NCI-H345 (cell line): Measurements from ENCODE around the gene TMEM182.

ENCODE experiments used
- DNase-seq: peaks from one replicate; lab custom pipeline; 2025; lab: John Stamatoyannopoulos, UW

TMEM182 gene, protein sequence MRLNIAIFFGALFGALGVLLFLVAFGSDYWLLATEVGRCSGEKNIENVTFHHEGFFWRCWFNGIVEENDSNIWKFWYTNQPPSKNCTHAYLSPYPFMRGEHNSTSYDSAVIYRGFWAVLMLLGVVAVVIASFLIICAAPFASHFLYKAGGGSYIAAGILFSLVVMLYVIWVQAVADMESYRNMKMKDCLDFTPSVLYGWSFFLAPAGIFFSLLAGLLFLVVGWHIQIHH

DNA sequence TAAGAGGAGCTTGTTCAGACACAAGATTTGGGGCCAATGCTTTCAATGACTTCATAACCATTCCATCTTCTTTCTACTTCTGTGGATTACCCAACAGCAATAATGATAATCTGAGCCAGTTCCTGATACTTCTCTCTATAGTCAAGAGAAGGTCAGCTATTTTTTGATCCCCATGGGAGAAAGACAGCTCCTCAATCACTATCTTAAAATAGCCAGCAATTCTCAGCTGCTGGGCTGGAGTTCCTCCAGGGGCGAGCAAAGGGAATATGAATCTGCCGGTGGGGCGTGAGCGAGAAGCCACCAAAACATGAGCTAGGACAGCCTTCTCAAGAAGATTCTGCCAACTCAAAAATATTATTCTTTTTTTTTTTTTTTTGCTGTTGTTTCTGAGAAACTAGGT lies at the start of gene TMEM182:
TMEM182 (plus strand) TSS at position 269 of the 400 bp plus-strand sequence. CDS start 187 bp downstream, outside the sequence.
- DNase-seq = no peak

DNA sequence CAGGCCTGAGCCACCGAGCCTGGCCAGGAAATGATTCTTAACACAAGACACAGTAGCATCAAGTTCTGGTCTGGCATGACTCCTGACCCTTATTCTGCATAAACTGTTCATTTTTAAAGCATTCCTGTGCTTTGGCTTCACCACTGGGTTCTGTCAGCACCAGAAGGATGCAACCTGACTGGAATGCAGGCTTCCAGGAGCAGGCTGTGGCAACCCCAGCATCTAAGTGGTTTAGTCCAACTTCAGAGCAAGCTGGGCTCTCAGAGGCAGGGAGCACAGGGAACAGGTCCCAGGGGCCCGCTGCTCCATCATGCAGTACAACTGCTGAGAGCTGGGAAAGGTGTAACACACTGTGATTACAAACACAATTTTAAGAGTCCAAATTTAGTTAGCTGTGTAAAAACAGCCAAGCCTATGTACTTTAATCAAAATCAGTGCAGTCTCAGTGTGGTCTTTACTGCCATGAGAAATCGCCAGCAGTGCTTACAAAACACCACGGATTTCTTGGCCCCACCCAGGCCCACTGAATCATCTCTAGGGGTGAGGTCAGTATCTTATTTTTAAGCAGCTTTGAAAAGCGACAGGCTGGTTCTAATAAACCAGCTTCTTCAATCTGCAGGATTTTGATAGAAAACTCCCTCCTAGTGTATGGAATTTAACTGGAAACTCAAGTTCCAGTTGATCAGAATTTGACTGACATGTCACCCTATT lies 44.4 kb upstream of the TMEM182 start:
- DNase-seq = no peak

DNA sequence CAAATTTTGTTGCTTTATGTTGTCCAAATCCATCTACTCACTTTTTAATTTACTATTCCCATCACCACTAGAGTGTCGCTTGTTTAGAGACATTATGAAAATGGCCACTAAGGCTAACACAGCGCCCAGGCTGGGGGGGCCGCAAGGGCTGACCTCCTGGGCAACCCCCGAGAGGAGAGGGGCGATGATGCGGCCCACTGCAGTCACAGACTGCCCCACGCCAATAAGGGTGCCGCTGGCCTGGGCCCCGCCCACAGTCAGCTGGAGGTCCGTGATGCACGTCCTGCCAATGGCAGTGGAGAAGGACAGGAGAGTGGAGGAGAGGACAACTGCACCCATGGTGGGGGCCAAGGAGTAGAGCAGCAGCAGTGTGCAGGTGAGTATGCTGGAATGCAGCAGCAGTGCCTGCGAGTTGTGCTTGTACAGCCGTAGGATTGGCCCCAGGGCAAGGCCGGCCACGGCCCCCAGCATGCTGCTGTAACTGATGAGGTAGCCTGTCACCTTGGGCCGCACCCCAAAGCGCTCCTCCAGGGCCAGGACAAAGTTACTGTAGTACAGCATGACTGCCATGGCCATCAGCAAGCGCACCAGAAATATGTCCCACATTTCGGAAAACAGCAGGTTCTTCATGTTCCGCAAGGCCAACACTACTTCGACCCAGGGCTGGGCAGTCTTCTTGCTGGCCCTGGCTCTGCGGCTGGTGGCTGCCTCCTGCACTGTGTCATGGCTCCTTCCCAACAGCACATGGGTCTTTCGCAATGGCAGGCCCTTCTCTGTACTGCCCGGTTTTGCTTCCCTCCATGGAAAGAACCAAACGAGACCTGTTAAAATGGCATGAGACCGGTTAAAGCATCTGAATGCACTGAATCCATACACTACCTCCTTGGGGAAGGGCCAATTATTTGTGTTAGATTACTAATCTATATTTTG lies 43.2 kb upstream of the TMEM182 start:
- no peak for DNase-seq

GRCh38 chr2:102724016-102724490 lies 37.8 kb upstream of the TMEM182 start:
- no peak for DNase-seq

DNA sequence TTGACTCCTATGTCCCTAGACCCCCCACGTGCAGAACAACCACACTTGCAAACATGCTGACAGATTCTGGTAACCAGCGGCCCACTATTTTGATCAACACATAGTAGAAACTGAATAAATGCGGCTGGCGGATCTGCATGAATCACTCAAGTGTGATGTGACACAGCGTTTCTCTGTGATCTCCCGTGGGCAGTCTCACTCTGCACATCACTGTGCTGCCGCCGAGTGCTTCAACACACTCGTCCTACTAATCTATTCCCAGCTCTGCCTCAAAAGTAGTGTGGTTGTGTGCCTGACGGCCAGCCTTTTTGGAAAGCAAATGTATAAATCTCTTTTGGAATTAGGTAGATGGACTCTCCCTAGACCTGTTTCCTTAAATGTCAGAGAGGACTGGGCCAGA lies 37.3 kb upstream of the TMEM182 start:
- no peak for DNase-seq

DNA sequence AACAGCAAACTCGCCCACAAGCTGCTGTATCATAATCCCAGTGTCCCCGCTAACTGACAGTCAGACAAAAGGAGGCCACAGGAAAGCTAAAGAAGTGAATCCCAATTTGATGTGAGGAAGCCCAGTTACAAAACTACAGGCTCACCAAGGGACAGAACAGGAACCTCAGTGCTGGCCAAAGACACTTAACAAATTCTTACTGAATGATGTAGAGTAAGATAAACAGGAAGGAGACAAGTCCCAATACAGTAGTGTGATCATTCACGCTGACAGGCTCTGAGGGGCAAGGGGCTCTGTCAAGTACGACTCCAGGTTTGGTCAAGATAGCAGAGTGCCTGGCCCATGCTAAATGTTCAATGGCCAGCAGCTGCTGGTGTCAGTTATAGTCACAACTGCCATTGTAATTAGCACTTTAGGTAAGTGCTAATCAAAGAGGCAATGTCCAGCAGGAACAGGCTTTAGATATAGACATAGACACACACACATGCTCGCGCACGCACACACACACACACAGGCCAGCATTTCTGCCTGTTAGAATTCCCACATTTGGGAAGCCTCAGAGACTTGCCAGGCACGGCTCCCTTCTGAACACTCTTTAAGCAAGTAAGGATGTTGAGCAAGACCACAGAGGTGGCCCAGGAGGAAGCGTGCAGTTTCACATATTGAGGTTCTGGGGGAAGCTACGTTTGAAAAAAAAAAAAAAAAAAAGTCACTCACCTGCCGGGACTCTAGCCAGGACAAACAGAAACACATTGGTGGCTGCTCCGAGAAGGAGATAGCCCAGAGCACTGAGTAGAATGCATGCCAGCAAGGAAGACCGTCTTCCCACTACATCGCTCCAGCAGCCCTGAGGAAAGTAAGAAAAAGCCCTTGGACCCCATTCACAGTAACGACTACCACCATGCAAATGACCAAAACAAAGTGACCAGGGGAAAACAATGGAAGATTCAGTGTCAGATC lies 35.4 kb upstream of the TMEM182 start:
- DNase-seq = no peak

- peak; percentile 34 for DNase-seq
Observed at GRCh38 chr2:102735416-102736109, 26.3 kb upstream of the TMEM182 start.

GRCh38 chr2:102736110-102736409 lies 25.8 kb upstream of the TMEM182 start:
- DNase-seq = peak; percentile 61

GRCh38 chr2:102736410-102737409 lies 25.1 kb upstream of the TMEM182 start:
- peak; percentile 84 for DNase-seq

DNA sequence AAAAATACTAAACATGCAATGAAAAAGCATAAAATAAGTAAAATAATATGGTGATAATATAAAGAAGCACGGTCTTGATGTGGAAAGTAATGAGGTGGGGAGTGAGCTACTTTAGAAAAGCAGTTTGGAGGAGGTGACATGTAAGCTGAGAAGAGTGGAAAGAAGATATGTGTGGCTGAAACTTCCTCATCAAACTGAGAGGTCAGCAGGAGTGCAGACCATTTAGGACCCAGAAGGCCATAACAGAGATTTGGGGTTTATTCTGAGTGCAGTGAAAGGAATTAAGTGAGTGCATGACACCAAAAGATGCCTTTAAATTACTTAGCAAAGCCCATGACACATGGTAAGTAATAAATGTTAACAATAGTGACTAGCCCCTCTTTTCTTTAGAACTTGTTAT lies 24.4 kb upstream of the TMEM182 start:
- no peak for DNase-seq

- DNase-seq = no peak
Observed at GRCh38 chr2:102743259-102743658, 18.6 kb upstream of the TMEM182 start.

DNA sequence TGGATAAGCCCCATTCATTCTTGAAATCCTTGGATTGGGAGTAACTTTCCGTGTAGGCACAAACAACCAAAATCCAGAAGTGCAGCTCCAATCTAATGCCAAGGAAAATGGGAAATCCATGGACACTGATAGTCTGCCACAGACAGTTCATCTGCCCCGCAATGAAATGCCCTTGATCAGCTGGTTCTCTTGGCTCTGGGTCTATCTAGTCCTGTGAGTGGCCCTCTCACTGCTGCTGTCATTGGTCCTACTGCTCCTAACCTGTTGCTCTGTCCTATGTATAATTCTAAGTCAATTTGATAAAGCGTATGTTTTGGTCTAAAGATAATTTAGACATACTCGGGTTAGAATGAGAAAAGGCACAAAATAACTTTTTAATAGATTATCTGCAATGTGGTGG lies 13.7 kb upstream of the TMEM182 start:
- DNase-seq = no peak

- no peak for DNase-seq
Observed at GRCh38 chr2:102749938-102750337, 11.9 kb upstream of the TMEM182 start.

DNA sequence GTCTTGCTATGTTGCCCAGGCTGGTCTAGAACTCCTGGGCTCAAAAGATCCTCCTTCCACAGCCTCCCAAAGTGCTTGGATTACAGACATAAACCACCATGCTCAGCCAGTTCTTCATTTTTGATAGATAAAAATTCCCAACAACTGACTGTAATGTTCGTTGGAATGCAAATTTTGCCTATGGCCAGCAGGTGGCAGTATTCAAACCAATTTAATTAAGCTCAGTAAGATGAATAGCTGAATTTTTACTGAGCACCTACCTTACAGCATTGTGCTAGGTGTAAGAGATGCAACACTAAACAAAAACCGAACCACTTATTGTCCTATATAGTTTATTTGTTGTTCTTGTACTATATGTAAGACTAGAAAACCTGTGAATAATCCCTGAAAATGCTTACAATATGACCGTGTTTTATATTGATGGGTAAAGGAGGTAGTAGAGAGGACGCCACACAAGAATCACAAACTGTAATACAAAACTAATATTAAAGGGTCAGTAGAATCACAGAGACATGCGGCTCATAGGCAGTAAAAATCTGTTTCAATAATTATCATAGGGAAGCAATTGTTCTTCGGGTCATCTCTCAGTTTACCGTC lies 8.2 kb upstream of the TMEM182 start:
- peak; percentile 51 for DNase-seq

DNA sequence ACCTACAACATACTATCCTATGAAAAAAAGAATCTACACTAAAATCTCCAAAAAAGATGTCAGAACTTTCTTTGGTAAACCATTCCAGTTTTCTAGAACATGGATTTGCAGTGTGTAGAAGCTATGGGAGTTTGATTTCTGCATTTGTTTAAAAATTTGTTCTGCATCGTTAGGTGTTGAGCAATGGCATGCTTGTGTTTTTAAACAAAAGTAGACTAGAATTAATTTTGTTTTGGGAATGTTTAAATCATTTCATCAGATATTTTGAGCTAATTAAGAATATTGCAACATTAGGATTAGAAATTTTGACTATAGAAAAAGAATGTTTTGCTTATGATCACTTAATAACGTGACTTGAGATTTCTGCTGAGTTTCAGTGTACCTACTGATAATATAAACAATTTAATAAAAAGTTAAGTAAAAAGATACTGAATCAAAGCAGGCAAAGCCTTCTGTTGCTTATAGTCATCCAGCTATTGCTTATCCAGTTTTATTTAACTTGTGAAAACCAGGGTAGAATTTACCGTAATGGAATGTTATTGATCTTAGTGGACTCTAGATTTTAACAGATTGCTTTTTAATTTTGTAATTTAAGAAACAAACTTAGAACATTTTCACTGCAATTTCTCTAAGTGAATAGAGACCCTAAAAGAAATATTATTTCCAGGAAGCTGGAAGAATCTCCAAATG lies 7.2 kb upstream of the TMEM182 start:
- DNase-seq = no peak

DNA sequence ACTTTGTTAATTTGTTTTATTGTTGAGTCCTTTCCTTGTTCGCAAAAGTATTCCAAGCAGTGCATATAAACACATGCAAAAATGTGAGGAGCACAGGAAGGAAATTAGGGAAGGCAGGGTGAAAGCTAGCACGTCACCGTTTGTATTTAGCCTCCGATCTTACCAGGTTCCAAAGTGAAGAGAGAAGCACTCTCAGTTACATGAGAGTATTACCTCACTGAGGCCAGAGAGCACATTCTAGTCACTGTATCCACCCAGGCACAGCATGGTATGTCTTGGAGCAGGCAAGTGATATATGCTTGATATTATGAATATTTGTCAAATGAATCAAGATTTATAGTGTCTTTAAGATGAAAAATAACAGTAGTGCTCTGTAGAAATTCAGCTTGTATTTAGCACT lies 6.5 kb upstream of the TMEM182 start:
- no peak for DNase-seq

DNA sequence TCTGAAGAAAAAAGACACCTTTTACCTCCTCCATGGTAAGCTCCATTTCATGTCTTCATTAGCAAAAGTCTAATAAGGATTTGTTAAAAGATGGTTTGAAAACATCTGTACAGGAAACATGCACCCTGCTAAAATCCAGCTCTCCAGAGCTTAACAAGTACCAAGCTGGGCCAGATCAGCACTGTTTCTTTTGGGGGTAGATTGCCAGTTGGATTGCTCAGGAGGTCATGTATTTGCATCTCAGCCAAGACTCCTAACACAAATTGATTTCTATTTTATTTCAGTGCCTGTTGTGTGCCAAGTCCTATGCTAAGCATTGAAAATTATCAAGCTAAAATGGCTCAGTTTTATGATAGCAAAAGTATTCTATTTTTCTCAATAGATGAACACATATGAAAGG lies 3.4 kb upstream of the TMEM182 start:
- no peak for DNase-seq

- DNase-seq = no peak
Observed at GRCh38 chr2:102764083-102764482, 2.3 kb downstream of the TMEM182 start.

- no peak for DNase-seq
Observed at GRCh38 chr2:102765061-102765460, 3.2 kb downstream of the TMEM182 start.
